Lower lobe of right lung (tissue), 2 donors: ENCODE data around the gene NCOA7. TPM values are rescaled to one million over a fixed set of nuclear protein-coding genes. Genes with fewer than 3 reads are reported as not detected.
A peak's percentile ranks its signal among the peaks of the same experiment; 100 is the strongest.

ENCODE experiments used
- ATAC-seq, 2 donors: fragments of 200-7000 bp; cut with Tn5 transposase; one replicate each; pipeline ENCODE4 v1.9.1; 2020 to 2022; ENCODE audit warnings: mild to moderate bottlenecking in 2 of 2, moderate library complexity in 2 of 2
- DNase-seq: peaks from one replicate; pipeline ENCODE4 v3.0.0-alpha.2; 2020
- H3K27ac ChIP-seq: fragments of 200-600 bp; one replicate; pipeline ENCODE4 v1.8.0; 2022
- H3K27me3 ChIP-seq: fragments of 200-600 bp; one replicate; pipeline ENCODE4 v1.8.0; 2022; ENCODE audit warnings: low read depth
- H3K36me3 ChIP-seq: fragments of 200-600 bp; one replicate; pipeline ENCODE4 v1.8.0; 2022; ENCODE audit warnings: mild to moderate bottlenecking
- H3K4me1 ChIP-seq: fragments of 200-600 bp; one replicate; pipeline ENCODE4 v1.8.0; 2022
- H3K4me3 ChIP-seq: fragments of 200-600 bp; one replicate; pipeline ENCODE4 v1.8.0; 2022; ENCODE audit warnings: mild to moderate bottlenecking
- H3K9me3 ChIP-seq: fragments of 200-600 bp; one replicate; pipeline ENCODE4 v1.8.0; 2022
- intact Hi-C: fragments of 100-400 bp; cut with DNase I; formaldehyde crosslinking; loops from one replicate; pipeline ENCODE4 v1.11.0; 2022
- total RNA-seq: library from RNA; stranded (reverse); fragmentation: NEBNext Ultra II Directional; extraction: Animal tissue kit (Norgen Biotek cat#: 25700); gene quantifications from one replicate; pipeline ENCODE4 v1.2.1, GENCODE V29; 2021
- TF ChIP-seq, protein P1 (sequence below): fragments of 200-600 bp; IDR thresholded peaks from one replicate; pipeline ENCODE4 v1.8.0; 2022; ENCODE audit warnings: antibody characterized with exemption, mild to moderate bottlenecking
- donor health status: DM: no; HTN: yes; CAD: no; lungs with severe emphysema.

Gene NCOA7
- total RNA-seq, 1 donor from 2014 or later: 64.4 TPM

DNA sequence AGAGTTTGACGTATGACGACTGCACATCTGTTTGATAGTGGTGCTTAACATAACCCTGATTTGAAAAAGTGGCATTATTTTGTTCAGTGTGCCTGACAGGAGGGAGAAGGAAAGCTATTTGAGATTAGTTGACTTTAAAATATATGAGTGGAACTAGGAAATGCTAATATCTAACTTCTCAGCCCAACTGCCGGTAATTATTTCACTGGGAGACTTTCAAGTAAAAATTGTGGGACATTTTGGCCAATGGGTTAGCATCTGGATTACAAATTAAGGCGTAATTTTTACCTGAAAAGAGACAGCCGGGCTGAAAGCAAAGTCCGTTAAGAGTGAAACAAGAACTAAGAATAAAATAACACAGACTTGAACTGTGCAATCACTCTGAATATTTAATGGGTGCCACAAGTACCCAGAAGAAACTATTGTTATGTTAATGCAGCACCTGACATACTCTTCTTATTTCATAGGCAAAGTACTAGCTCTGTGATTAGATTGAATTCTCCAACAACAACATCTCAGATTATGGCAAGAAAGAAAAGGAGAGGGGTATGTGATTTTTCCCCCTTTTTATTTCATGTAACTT is 39.3 kb upstream of the NCOA7 start:
- Histone ChIP-seq H3K27me3 (peaks cover 70% of the 10 kb centered on the region), H3K9me3 (no peaks in the 10 kb centered on the region), H3K27ac (no peak overlapping the region), H3K4me3 (peak overlapping the region; percentile 74), H3K4me1 (peaks cover 38% of the 10 kb centered on the region), H3K36me3 (no peaks in the 10 kb centered on the region)
- TF ChIP-seq, protein P1, sequence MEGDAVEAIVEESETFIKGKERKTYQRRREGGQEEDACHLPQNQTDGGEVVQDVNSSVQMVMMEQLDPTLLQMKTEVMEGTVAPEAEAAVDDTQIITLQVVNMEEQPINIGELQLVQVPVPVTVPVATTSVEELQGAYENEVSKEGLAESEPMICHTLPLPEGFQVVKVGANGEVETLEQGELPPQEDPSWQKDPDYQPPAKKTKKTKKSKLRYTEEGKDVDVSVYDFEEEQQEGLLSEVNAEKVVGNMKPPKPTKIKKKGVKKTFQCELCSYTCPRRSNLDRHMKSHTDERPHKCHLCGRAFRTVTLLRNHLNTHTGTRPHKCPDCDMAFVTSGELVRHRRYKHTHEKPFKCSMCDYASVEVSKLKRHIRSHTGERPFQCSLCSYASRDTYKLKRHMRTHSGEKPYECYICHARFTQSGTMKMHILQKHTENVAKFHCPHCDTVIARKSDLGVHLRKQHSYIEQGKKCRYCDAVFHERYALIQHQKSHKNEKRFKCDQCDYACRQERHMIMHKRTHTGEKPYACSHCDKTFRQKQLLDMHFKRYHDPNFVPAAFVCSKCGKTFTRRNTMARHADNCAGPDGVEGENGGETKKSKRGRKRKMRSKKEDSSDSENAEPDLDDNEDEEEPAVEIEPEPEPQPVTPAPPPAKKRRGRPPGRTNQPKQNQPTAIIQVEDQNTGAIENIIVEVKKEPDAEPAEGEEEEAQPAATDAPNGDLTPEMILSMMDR: no peak
- ATAC-seq (no peak), DNase-seq (no peak)
- intact Hi-C loops: loop anchor here (5.0 kb wide), 1 partner anchor 439 kb away; no protein-coding TSS in a partner anchor

DNA sequence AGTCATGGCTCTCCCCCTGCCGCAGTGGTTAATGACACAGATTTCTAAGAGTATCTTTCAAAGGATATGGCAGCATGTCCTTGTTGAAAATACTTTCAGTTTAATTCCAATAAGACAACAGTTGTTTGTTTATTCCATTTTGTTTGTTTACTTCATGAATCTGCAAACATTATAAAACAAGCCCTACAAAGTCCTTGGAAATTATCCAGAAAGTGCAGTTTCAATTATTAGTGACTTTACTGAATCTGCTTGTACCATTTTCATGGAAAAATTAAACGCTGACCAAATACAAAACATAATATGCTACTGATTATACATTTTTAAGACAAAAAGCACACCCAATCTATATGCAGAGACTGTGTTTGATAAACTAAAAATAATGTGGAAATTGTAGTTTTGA is 38.0 kb upstream of the NCOA7 start:
- ATAC-seq: no peak
- Histone ChIP-seq H3K36me3 (no peaks in the 10 kb centered on the region), H3K4me3 (no peak overlapping the region), H3K27ac (no peak overlapping the region), H3K27me3 (peaks cover 61% of the 10 kb centered on the region), H3K4me1 (peaks cover 27% of the 10 kb centered on the region), H3K9me3 (no peaks in the 10 kb centered on the region)
- TF ChIP-seq, protein P1: no peak
- intact Hi-C loops: loop anchor here (5.0 kb wide), 1 partner anchor 440 kb away; no protein-coding TSS in a partner anchor
- no peak for DNase-seq

DNA sequence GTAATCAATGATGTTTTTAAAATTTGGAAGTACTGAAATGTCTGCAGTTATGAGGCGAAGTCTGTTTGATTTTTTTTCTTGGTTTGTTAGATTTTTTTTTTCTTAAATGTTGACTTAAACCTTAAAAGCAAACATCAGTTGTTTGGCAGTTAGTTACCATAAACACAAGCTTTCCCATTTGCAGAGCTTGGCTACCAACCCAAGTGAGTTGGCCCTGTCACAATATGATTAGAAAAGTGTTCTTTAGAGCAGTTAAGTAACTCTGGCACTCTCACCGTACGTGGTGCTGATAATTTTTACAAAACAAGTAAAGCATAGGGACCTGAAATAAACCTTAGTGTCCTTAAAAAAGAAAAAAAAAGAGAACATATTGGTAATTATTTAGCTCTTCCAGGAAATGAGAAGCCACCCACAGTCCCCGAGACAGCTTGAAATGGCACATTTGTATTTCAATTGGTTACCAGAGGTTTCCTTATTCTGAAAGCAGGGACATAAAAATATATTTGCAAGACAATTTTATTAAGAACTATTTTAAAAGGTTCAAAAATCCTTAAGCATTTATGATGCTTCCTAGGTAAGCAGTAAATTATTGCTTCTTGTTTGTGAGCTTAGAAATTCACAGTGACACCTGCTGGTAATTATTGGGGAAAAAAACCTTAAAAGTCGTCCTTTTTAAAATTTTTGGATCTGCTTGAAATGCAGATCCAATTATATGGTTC is 37.4 kb upstream of the NCOA7 start:
- Histone ChIP-seq H3K36me3 (no peaks in the 10 kb centered on the region), H3K27me3 (peaks cover 55% of the 10 kb centered on the region), H3K4me3 (no peak overlapping the region), H3K4me1 (peaks cover 21% of the 10 kb centered on the region), H3K9me3 (no peaks in the 10 kb centered on the region), H3K27ac (no peak overlapping the region)
- ATAC-seq: no peak
- intact Hi-C loops: loop anchor here (5.0 kb wide), 1 partner anchor 441 kb away; no protein-coding TSS in a partner anchor
- TF ChIP-seq, protein P1: peak; percentile 51
- DNase-seq: no peak

DNA sequence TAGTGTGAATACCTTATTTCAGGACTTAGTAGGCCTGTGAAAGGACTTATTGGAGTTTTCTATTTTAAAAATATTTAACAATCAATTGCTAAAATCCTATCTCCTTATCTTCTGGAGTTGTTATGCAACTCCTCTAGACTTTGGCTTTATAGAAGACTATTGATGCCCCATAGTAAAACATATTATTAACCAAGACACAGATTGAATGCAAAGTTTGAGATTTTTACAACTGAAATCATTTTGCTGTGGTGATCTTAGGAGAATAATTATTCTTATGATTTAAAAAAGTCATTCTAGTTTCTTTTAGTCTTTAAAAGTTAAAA is 36.9 kb upstream of the NCOA7 start:
- Histone ChIP-seq H3K4me1 (peaks cover 16% of the 10 kb centered on the region), H3K4me3 (no peak overlapping the region), H3K36me3 (no peaks in the 10 kb centered on the region), H3K27me3 (peaks cover 52% of the 10 kb centered on the region), H3K9me3 (no peaks in the 10 kb centered on the region), H3K27ac (no peak overlapping the region)
- intact Hi-C loops: loop anchor here (5.0 kb wide), 1 partner anchor 442 kb away; no protein-coding TSS in a partner anchor
- TF ChIP-seq, protein P1: no peak
- DNase-seq: no peak
- no peak for ATAC-seq

DNA sequence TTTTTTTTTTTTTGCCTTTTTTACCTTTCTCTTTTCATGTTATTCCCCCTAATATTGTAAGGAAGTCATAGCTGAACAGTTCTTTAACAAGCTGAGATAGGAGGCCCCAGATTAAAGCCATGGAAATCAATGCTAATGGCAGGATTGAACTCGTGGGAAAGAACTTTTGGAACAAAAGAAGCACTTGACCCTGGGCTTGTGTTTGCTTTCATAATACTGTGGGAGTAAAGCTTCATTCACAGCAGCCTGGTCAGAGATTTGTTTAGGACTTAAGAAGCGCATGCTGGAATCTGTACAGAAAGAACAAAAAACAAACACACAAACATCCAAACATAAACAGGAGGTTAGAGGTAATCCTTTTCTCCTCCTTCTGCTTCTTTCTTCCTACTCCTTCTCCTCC is 36.2 kb upstream of the NCOA7 start:
- Histone ChIP-seq H3K36me3 (no peaks in the 10 kb centered on the region), H3K4me3 (no peak overlapping the region), H3K9me3 (no peaks in the 10 kb centered on the region), H3K27me3 (peaks cover 51% of the 10 kb centered on the region), H3K4me1 (peaks cover 14% of the 10 kb centered on the region), H3K27ac (no peak overlapping the region)
- DNase-seq (no peak), ATAC-seq (no peak)
- TF ChIP-seq, protein P1: no peak
- intact Hi-C loops: loop anchor here (5.0 kb wide), 1 partner anchor 442 kb away; no protein-coding TSS in a partner anchor
